Stomach (tissue), 9 donors: ENCODE data around the gene RPS5. TPM values are rescaled to one million over a fixed set of nuclear protein-coding genes. Genes with fewer than 3 reads are reported as not detected.
"Not testable (repeated sequence)": the region's sequence is repeated elsewhere in the genome, so short reads cannot be mapped to it uniquely, and the experiment has no call there.

Source experiments
- DNase-seq, 2 donors: peaks; one replicate each; pipeline versions ENCODE4 v3.0.0 to v3.0.0-alpha.2; 2013 to 2019
- H3K27ac ChIP-seq, 5 donors: fragments of 200-600 bp in 4 of 5; sonication (generic) in 4 of 5; one replicate each; pipeline ENCODE4 v1.5.1; 2013 to 2019; ENCODE audit warnings: mild to moderate bottlenecking in 1 of 5, moderate library complexity in 1 of 5
- H3K27me3 ChIP-seq, 3 donors: fragments of 200-600 bp; sonication (generic); one replicate each; pipeline ENCODE4 v1.5.1; 2017 to 2019; ENCODE audit warnings: mixed run types in 1 of 3
- H3K36me3 ChIP-seq, 4 donors: fragments of 200-600 bp; sonication (generic); 1 replicate in 3 of 4; 2 replicates in 1 of 4; pipeline ENCODE4 v1.5.1; 2016 to 2019
- H3K4me1 ChIP-seq, 4 donors: fragments of 200-600 bp; sonication (generic); one replicate each; pipeline ENCODE4 v1.5.1; 2016 to 2019
- H3K4me3 ChIP-seq, 4 donors: fragments of 200-600 bp; sonication (generic) in 3 of 4; one replicate each; pipeline ENCODE4 v1.5.1; 2016 to 2019; ENCODE audit warnings: mild to moderate bottlenecking in 1 of 4
- H3K9me3 ChIP-seq, 4 donors: fragments of 200-600 bp; sonication (generic); one replicate each; pipeline ENCODE4 v1.5.1; 2016 to 2019
- EP300 ChIP-seq: sonication (generic); formaldehyde crosslinking; IDR thresholded peaks from one replicate; pipeline ENCODE4 v1.6.1; 2017; ENCODE audit warnings: antibody characterized with exemption
- POLR2A ChIP-seq, 4 donors: fragments of 450-650 bp; IDR thresholded peaks; one replicate each; pipeline ENCODE4 v1.6.1; 2016; ENCODE audit warnings: antibody characterized with exemption in 4 of 4, control low read depth in 2 of 4, mild to moderate bottlenecking in 1 of 4, moderate library complexity in 1 of 4
- POLR2AphosphoS5 ChIP-seq, 3 donors: sonication (generic); formaldehyde crosslinking; IDR thresholded peaks; one replicate each; pipeline ENCODE4 v1.6.1; 2016; ENCODE audit warnings: antibody characterized with exemption in 3 of 3
- WGBS, 5 donors: extraction: QIAGEN DNeasy Blood & Tissue Kit in 3 of 5; methylation state at CpG; one replicate each; pipeline versions ENCODE4 v1.1.5 to v1.1.7; 2013 to 2018; 5-methylcytosine and 5-hydroxymethylcytosine counted together
- intact Hi-C: fragments of 100-400 bp; cut with DNase I; formaldehyde crosslinking; loops from one replicate; pipeline ENCODE4 v1.15.1; 2023; ENCODE audit warnings: low total_unique reads
- polyA plus RNA-seq, 3 donors: library from polyadenylated mRNA; stranded (reverse); fragments of 200-250 nt; gene quantifications; one replicate each; pipeline ENCODE4 v1.2.3, GENCODE V29; 2013
- total RNA-seq, 5 donors: library from RNA; depleted of rRNA; stranded (reverse); fragments of >200 nt; gene quantifications; one replicate each; pipeline versions ENCODE4 v1.1.0 to v1.2.3, GENCODE V29; 2014 to 2016
- TF ChIP-seq, protein P1 (sequence below), 7 experiments: fragments of 450-650 bp in 4 of 7; fragments of 200-600 bp in 3 of 7; sonication (generic) in 3 of 7; IDR thresholded peaks; one replicate each; pipeline ENCODE4 v1.5.1; 2016 to 2019; ENCODE audit warnings: antibody characterized with exemption in 7 of 7, control low read depth in 2 of 7, mild to moderate bottlenecking in 1 of 7
- donor health status: healthy with polysubstance abuse.
- donor health status: Bipolar disorder and iron deficiency.
- donor health status: healthy.

RPS5 gene
- total and polyA plus RNA-seq, 8 donors = 801 to 2,322 (median 1,502) TPM

DNA sequence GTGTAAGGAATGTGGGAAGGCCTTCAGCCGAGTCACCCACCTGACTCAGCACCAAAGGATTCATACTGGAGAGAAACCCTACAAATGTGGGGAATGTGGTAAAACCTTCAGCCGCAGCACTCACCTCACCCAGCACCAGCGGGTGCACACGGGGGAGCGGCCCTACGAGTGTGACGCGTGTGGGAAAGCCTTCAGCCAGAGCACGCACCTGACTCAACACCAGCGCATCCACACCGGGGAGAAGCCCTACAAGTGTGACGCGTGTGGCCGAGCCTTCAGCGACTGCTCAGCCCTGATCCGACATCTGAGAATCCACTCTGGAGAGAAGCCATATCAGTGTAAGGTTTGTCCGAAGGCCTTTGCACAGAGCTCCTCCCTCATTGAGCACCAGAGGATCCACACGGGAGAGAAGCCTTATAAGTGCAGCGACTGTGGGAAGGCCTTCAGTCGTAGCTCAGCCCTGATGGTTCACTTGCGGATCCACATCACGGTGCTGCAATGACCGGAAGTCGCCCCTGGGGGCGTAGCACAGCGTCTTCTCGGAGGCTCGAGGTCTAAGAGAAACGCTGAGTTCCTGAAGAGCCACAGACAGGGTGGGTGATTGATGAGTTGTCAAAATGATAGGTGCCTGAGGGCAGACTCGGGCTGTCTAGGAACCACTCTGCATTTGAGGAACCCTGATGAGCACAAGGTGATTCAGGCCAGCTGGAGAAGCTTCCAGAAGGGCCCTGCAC, 48.1 kb upstream of the RPS5 start:
- intact Hi-C loops = no loop called here
- Histone ChIP-seq H3K9me3 (peaks cover 0 to 17% (median 11%) of the 10 kb centered on the region in 4 donors), H3K27me3 (no peaks in the 10 kb centered on the region), H3K27ac (no peak overlapping the region), H3K36me3 (peaks cover 29 to 75% (median 68%) of the 10 kb centered on the region in 4 donors), H3K4me3 (no peak overlapping the region), H3K4me1 (no peaks in the 10 kb centered on the region)
- TF ChIP-seq POLR2AphosphoS5 (IDR thresholded peaks at IDR 0.05) = no peak
- WGBS, 5 donors = 76 to 85% (median 82%) methylated on average over 17 to 30 of the region's 30 CpGs
- DNase-seq = no peak

DNA sequence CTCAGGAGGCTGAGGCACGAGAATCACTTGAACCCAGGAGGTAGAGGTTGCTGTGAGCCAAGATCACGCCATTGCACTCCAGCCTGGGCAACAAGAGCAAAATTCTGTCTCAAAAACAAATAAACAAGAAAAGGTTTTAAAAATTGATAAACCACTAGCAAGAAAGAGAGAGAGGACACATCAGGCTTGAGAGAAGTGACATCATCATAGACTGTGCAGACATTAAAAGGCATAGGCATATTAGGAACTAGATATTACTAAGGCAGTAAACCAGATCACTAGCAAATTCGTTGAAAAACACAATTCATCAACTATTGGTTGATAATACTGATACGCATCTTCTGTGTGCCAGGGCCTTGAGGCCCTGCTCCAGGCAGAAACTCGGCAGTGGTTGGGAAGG, 41.5 kb upstream of the RPS5 start:
- H3K36me3 ChIP-seq = peaks cover 0 to 17% (median 13%) of the 10 kb centered on the region in 4 donors
- WGBS, 5 donors = 67 to 75% (median 72%) methylated on average over 5 of the region's 5 CpGs
- intact Hi-C loops = no loop called here
- peaks cover 0 to 7% (median 0%) of the 10 kb centered on the region in 4 donors for H3K9me3 ChIP-seq
- TF ChIP-seq POLR2A (IDR thresholded peaks at IDR 0.05) (no peak), EP300 (no peak), POLR2AphosphoS5 (IDR thresholded peaks at IDR 0.05) (no peak)
- TF ChIP-seq, protein P1, sequence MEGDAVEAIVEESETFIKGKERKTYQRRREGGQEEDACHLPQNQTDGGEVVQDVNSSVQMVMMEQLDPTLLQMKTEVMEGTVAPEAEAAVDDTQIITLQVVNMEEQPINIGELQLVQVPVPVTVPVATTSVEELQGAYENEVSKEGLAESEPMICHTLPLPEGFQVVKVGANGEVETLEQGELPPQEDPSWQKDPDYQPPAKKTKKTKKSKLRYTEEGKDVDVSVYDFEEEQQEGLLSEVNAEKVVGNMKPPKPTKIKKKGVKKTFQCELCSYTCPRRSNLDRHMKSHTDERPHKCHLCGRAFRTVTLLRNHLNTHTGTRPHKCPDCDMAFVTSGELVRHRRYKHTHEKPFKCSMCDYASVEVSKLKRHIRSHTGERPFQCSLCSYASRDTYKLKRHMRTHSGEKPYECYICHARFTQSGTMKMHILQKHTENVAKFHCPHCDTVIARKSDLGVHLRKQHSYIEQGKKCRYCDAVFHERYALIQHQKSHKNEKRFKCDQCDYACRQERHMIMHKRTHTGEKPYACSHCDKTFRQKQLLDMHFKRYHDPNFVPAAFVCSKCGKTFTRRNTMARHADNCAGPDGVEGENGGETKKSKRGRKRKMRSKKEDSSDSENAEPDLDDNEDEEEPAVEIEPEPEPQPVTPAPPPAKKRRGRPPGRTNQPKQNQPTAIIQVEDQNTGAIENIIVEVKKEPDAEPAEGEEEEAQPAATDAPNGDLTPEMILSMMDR (IDR thresholded peaks at IDR 0.05) = no peak
- H3K4me1 ChIP-seq = peaks cover 5 to 38% (median 19%) of the 10 kb centered on the region in 4 donors
- H3K4me3 ChIP-seq = no peak overlapping the region
- no peak overlapping the region for H3K27ac ChIP-seq
- no peak for DNase-seq
- peaks cover 1 to 63% (median 29%) of the 10 kb centered on the region in 3 donors for H3K27me3 ChIP-seq

DNA sequence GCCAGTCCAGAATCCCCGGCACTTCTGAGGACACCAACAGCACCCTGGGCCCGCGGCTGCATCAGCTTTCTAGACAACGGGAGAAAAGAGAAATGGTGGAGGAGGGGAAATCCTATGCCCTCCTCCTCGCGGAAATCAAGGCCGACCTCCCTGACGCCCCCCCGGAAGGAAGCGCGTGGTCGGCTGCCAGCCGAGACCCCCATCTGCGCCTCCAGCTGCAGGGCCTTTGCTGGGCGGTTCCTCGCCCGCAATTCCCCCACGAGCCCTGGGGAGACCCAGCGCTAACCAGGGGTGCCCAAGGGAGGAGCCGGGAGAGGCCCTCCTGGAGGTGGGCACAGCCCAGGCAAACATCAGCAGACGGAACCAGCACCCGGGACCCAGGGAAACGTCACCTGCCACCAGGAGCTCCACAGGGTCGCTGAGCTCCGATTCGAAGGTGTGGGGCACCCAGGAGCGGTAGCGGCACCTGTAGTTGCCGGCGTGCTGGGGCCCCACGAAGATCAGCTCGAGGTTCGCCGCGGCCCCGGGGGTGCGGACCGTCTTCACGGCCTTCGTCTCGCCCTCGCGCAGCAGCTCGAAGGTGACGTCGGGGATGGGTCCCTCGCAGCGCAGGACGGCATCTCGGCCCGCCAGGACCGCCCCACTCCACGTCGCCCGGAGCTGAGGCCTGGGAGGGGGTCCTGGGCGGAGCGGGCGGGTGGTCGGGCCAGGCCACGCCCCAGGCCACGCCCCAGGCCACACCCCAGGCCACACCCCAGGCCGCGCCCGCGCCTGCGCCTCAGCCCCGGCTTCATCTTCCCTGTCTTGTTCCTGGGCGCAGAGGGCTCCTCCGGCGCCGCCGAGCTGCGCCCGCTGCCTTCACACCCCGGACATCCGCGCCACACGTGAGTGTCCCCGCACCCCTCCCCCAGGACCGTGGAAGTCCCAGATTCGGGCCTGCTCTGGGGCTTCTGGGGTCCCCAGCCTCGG, 39.8 kb upstream of the RPS5 start:
- peaks cover 0 to 7% (median 0%) of the 10 kb centered on the region in 4 donors for H3K9me3 ChIP-seq
- no peak for TF ChIP-seq POLR2A (IDR thresholded peaks at IDR 0.05)
- peak in 2 of 3 donors; percentile 21 to 25 for TF ChIP-seq POLR2AphosphoS5 (IDR thresholded peaks at IDR 0.05)
- peaks cover 5 to 80% (median 35%) of the 10 kb centered on the region in 3 donors for H3K27me3 ChIP-seq
- intact Hi-C loops = no loop called here
- H3K4me3 ChIP-seq = peak overlapping the region; percentile 49 to 59 (median 53)
- WGBS, 5 donors = 3 to 5% (median 4%) methylated on average over 41 to 82 of the region's 82 CpGs
- H3K4me1 ChIP-seq = peaks cover 5 to 45% (median 23%) of the 10 kb centered on the region in 4 donors
- peak overlapping the region; percentile 55 to 85 (median 71) for H3K27ac ChIP-seq
- H3K36me3 ChIP-seq = peaks cover 0 to 4% (median under 1%) of the 10 kb centered on the region in 4 donors
- DNase-seq = peak; percentile 54 to 79

DNA sequence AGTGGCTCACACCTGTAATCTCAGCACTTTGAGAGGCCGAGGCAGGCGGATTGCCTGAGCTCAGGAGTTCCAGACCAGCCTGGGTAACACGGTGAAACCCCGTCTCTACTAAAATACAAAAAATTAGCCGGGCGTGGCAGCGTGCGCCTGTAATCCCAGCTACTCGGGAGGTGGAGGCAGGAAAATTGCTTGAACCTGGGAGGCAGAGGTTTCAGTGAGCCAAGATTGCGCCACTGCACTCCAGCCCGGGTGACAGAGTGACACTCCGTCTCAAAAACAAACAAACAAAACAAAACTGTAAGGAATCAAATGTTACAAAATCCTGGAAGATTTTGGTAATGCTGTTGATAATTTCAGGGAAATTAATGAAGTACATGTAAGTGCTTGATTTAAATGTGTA, 39.0 kb upstream of the RPS5 start:
- Histone ChIP-seq H3K27me3 (peaks cover 5 to 88% (median 35%) of the 10 kb centered on the region in 3 donors), H3K27ac (peak overlapping the region in 4 of 5 donors; percentile 37 to 85 (median 76))

DNA sequence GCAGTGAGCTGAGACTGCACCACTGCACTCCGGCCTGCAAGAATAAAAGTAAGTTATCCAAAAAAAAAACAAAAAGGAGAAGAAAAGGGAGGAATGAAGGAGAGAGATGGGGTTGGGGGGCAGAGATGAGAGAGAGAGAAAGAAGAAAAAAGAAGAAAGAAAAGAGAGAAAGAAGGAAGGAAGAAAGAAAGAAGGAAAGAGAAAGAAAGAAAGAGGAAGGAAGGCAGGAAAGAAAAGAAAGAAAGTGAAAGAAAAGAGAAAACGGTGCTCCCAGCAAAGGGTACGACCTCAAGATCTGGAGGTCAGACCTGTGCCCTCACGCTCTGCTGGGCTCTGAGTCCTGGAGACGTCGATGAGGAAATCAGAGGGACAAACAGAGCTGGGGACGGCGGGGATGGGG, 37.5 kb upstream of the RPS5 start:
- intact Hi-C loops = no loop called here
- WGBS, 5 donors = 40 to 53% (median 45%) methylated on average over 8 of the region's 8 CpGs
- H3K27me3 ChIP-seq = peaks cover 5 to 99% (median 35%) of the 10 kb centered on the region in 3 donors

More for the DNA sequence above, 39.0 kb upstream of the RPS5 start:
- H3K9me3 ChIP-seq, H3K36me3 ChIP-seq, intact Hi-C loops, DNase-seq: not testable (repeated sequence)
- H3K4me1 ChIP-seq = peaks cover 5 to 45% (median 23%) of the 10 kb centered on the region in 4 donors
- 14 to 30% (median 23%) methylated on average over 12 of the region's 12 CpGs for WGBS, 5 donors
- peak overlapping the region; percentile 49 to 59 (median 53) for H3K4me3 ChIP-seq

More for the DNA sequence above, 37.5 kb upstream of the RPS5 start:
- Histone ChIP-seq H3K9me3 (peaks cover 0 to 7% (median 0%) of the 10 kb centered on the region in 4 donors), H3K27ac (no peak overlapping the region), H3K36me3 (peaks cover 0 to 7% (median 0%) of the 10 kb centered on the region in 4 donors), H3K4me3 (no peak overlapping the region), H3K4me1 (peaks cover 5 to 45% (median 23%) of the 10 kb centered on the region in 4 donors)
- no peak for DNase-seq
- TF ChIP-seq, protein P1 (IDR thresholded peaks at IDR 0.05) = no peak
- TF ChIP-seq POLR2AphosphoS5 (IDR thresholded peaks at IDR 0.05) = no peak
- no peak for TF ChIP-seq POLR2A (IDR thresholded peaks at IDR 0.05)
- TF ChIP-seq EP300 = no peak
